T-helper 1 cell treated with Interleukin-12 subunit alpha and Interleukin-12 subunit beta and Interleukin-4 antibody, amounts not matched to agents 30 μg/mL and 1 μg/mL, for 36 hours (primary cell): ENCODE measurements around the gene PKP1.

Experiments
- H3K27ac Mint-ChIP-seq: one replicate; pipeline ENCODE4 v1.8.0; 2021; ENCODE audit warnings: mild to moderate bottlenecking, mixed read lengths
- H3K27me3 Mint-ChIP-seq: one replicate; pipeline ENCODE4 v1.8.0; 2021; ENCODE audit warnings: low read depth, mixed read lengths
- H3K36me3 Mint-ChIP-seq: one replicate; pipeline ENCODE4 v1.8.0; 2021; ENCODE audit warnings: low read depth, mixed read lengths
- H3K4me1 Mint-ChIP-seq: one replicate; pipeline ENCODE4 v1.8.0; 2021; ENCODE audit warnings: low read depth, mixed read lengths
- H3K4me3 Mint-ChIP-seq: one replicate; pipeline ENCODE4 v1.8.0; 2021; ENCODE audit warnings: mild to moderate bottlenecking, moderate library complexity, mixed read lengths
- H3K9me3 Mint-ChIP-seq: one replicate; pipeline ENCODE4 v1.8.0; 2021; ENCODE audit warnings: mixed read lengths

Gene PKP1

GRCh38 chr1:201330541-201330940 is 47.2 kb downstream of the PKP1 start:
- Mint-ChIP-seq H3K9me3 (no peaks in the 10 kb centered on the region), H3K27ac (no peak overlapping the region), H3K36me3 (no peaks in the 10 kb centered on the region), H3K4me3 (no peak overlapping the region), H3K27me3 (peaks cover 4% of the 10 kb centered on the region), H3K4me1 (no peaks in the 10 kb centered on the region)

GRCh38 chr1:201331166-201331565 is 47.9 kb downstream of the PKP1 start:
- no peaks in the 10 kb centered on the region for H3K36me3 Mint-ChIP-seq
- no peak overlapping the region for H3K27ac Mint-ChIP-seq
- H3K4me3 Mint-ChIP-seq, result no peak overlapping the region
- H3K27me3 Mint-ChIP-seq, result peaks cover 4% of the 10 kb centered on the region
- no peaks in the 10 kb centered on the region for H3K4me1 Mint-ChIP-seq
- no peaks in the 10 kb centered on the region for H3K9me3 Mint-ChIP-seq

- H3K27me3 Mint-ChIP-seq, result no peaks in the 10 kb centered on the region
- H3K4me1 Mint-ChIP-seq, result no peaks in the 10 kb centered on the region
- H3K36me3 Mint-ChIP-seq, result no peaks in the 10 kb centered on the region
- no peak overlapping the region for H3K4me3 Mint-ChIP-seq
- no peaks in the 10 kb centered on the region for H3K9me3 Mint-ChIP-seq
- no peak overlapping the region for H3K27ac Mint-ChIP-seq
Measured at GRCh38 chr1:201332021-201332420, 48.7 kb downstream of the PKP1 start.

- H3K27ac Mint-ChIP-seq, result no peak overlapping the region
- no peaks in the 10 kb centered on the region for H3K9me3 Mint-ChIP-seq
- no peaks in the 10 kb centered on the region for H3K4me1 Mint-ChIP-seq
- no peaks in the 10 kb centered on the region for H3K27me3 Mint-ChIP-seq
- H3K4me3 Mint-ChIP-seq, result no peak overlapping the region
- H3K36me3 Mint-ChIP-seq, result no peaks in the 10 kb centered on the region
Measured at GRCh38 chr1:201332616-201333335, 49.5 kb downstream of the PKP1 start.

- H3K4me3 Mint-ChIP-seq, result no peak overlapping the region
- no peaks in the 10 kb centered on the region for H3K4me1 Mint-ChIP-seq
- H3K36me3 Mint-ChIP-seq, result no peaks in the 10 kb centered on the region
- H3K27me3 Mint-ChIP-seq, result peaks cover 5% of the 10 kb centered on the region
- H3K9me3 Mint-ChIP-seq, result no peaks in the 10 kb centered on the region
- H3K27ac Mint-ChIP-seq, result no peak overlapping the region
Measured at GRCh38 chr1:201334325-201335173, 51.2 kb downstream of the PKP1 start.

- Mint-ChIP-seq H3K4me3 (no peak overlapping the region), H3K9me3 (no peaks in the 10 kb centered on the region), H3K27me3 (peaks cover 7% of the 10 kb centered on the region), H3K27ac (no peak overlapping the region), H3K4me1 (no peaks in the 10 kb centered on the region), H3K36me3 (no peaks in the 10 kb centered on the region)
Measured at GRCh38 chr1:201335174-201335870, 52.0 kb downstream of the PKP1 start.

GRCh38 chr1:201335901-201336300 is 52.6 kb downstream of the PKP1 start:
- no peak overlapping the region for H3K27ac Mint-ChIP-seq
- no peaks in the 10 kb centered on the region for H3K4me1 Mint-ChIP-seq
- H3K4me3 Mint-ChIP-seq, result no peak overlapping the region
- no peaks in the 10 kb centered on the region for H3K9me3 Mint-ChIP-seq
- H3K27me3 Mint-ChIP-seq, result peaks cover 8% of the 10 kb centered on the region
- no peaks in the 10 kb centered on the region for H3K36me3 Mint-ChIP-seq

- Mint-ChIP-seq H3K9me3 (no peaks in the 10 kb centered on the region), H3K27me3 (peaks cover 14% of the 10 kb centered on the region), H3K4me1 (no peaks in the 10 kb centered on the region), H3K27ac (no peak overlapping the region), H3K4me3 (no peak overlapping the region), H3K36me3 (no peaks in the 10 kb centered on the region)
Measured at GRCh38 chr1:201336711-201337450, 53.6 kb downstream of the PKP1 start.

GRCh38 chr1:201341377-201341776 is 58.1 kb downstream of the PKP1 start:
- H3K36me3 Mint-ChIP-seq, result no peaks in the 10 kb centered on the region
- no peaks in the 10 kb centered on the region for H3K9me3 Mint-ChIP-seq
- H3K27ac Mint-ChIP-seq, result no peak overlapping the region
- no peaks in the 10 kb centered on the region for H3K4me1 Mint-ChIP-seq
- H3K4me3 Mint-ChIP-seq, result no peak overlapping the region
- H3K27me3 Mint-ChIP-seq, result peaks cover 14% of the 10 kb centered on the region

GRCh38 chr1:201344206-201345080 is 61.1 kb downstream of the PKP1 start:
- no peaks in the 10 kb centered on the region for H3K4me1 Mint-ChIP-seq
- no peak overlapping the region for H3K4me3 Mint-ChIP-seq
- no peaks in the 10 kb centered on the region for H3K36me3 Mint-ChIP-seq
- H3K9me3 Mint-ChIP-seq, result no peaks in the 10 kb centered on the region
- peaks cover 24% of the 10 kb centered on the region for H3K27me3 Mint-ChIP-seq
- H3K27ac Mint-ChIP-seq, result no peak overlapping the region

GRCh38 chr1:201345081-201345355 is 61.7 kb downstream of the PKP1 start:
- H3K27me3 Mint-ChIP-seq, result peaks cover 22% of the 10 kb centered on the region
- H3K4me1 Mint-ChIP-seq, result no peaks in the 10 kb centered on the region
- H3K27ac Mint-ChIP-seq, result no peak overlapping the region
- no peak overlapping the region for H3K4me3 Mint-ChIP-seq
- H3K9me3 Mint-ChIP-seq, result no peaks in the 10 kb centered on the region
- no peaks in the 10 kb centered on the region for H3K36me3 Mint-ChIP-seq

GRCh38 chr1:201346337-201346939 is 63.1 kb downstream of the PKP1 start:
- no peaks in the 10 kb centered on the region for H3K4me1 Mint-ChIP-seq
- no peak overlapping the region for H3K4me3 Mint-ChIP-seq
- no peak overlapping the region for H3K27ac Mint-ChIP-seq
- no peaks in the 10 kb centered on the region for H3K9me3 Mint-ChIP-seq
- H3K36me3 Mint-ChIP-seq, result no peaks in the 10 kb centered on the region
- H3K27me3 Mint-ChIP-seq, result peaks cover 24% of the 10 kb centered on the region

- Mint-ChIP-seq H3K27ac (no peak overlapping the region), H3K27me3 (peaks cover 23% of the 10 kb centered on the region)
Measured at GRCh38 chr1:201346987-201347386, 63.7 kb downstream of the PKP1 start.

More at GRCh38 chr1:201346987-201347386, 63.7 kb downstream of the PKP1 start:
- H3K36me3 Mint-ChIP-seq, result no peaks in the 10 kb centered on the region
- no peak overlapping the region for H3K4me3 Mint-ChIP-seq
- H3K4me1 Mint-ChIP-seq, result no peaks in the 10 kb centered on the region
- no peaks in the 10 kb centered on the region for H3K9me3 Mint-ChIP-seq
